Amygdala (tissue), 56 donors: ENCODE data around the gene SATB2.

Experiments used
- DNase-seq, 56 donors: peaks; one replicate each; lab custom pipeline; 2025; lab: John Stamatoyannopoulos, UW

The SATB2 gene

DNA sequence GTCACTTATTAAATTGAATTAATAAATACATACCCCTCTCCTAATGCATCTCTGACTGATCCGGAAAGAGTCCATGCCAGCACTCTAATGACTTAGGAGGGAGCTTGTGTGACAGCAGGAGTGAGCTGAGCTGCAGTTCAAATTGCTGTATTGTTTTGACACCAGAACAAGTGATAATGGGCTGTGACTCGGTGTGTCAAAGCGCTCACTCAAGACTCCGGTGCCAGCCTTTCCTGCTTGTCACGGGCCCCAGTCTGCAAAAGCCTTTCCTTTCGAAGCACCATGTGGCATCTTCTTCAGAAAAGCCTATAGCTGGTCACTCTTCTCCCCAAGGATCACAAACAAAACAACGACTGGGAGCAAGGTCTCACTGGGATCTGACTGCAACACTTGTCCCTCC is 43.3 kb downstream of the SATB2 start:
- DNase-seq, result no peak

DNA sequence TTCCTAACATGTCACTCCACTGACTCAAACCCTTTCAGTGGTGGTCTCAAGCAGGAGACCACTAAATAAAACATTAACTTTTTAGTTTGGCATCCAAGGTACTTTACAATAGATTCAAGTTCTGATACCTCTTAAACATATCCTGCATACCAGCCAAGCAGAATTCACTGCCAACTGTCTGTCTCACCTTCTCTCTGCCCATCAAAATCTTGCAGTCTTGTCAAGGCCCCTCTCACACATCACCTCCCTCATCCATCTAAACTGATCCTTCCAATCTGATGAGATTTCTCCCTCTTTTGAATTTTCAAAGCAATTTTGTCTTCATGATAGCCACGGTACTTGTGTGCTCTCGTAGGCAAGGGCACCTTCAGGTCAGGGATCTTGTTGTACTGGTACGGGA is 43.7 kb downstream of the SATB2 start:
- no peak for DNase-seq

DNA sequence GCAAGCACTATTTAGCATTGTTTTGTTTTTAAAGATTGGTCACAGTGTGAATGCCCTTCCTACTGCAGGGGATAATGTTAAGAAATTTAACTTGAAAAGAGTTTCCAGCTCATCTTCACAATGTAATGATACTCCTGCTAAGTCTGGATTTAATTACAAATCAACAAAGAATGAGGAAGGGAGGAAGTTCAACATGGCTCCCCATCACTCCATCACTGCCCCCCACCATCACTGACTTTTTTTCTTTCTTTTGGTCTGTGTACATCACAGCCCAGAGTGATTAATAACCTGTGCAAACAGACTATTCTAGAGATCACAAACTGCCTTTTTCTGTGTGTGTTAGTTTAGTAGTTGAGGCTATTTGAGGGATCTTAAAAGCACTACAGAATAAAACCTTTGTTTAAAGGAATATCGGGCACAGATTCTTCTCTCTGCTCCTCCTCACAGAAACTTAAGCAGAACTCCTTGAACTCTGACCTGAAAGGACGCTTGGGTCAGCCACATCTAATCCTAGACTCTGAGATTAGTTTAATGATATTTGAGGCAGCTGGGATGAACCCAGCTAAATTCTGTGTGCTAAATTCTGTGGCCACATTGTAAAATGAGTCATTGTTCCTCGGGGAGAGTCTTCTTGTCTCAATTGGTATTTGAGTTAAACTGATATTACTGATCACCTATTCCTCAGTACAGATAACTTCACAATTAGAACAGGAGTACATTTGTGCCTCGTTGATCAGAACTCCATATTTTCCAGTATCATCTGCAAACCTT is 47.8 kb downstream of the SATB2 start:
- DNase-seq, result no peak

DNA sequence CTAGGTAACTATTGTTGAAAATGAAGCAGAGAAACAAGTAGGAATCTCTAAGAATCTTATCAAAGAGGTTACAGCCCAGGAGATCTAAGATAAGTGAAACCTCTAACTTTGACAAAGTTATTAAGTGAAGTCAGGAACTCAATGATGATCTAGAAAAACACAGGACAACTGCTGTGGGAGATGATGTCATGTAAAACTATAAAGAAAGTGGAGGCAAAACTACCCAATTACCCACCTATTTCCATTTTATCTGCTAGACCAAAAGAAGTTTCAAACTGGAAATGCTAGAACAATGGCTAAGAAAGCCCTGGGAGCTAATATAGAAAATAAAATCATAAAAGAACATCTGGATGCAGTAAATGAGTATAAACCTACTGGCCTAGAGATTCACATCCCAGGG is 50.3 kb downstream of the SATB2 start:
- no peak for DNase-seq

DNA sequence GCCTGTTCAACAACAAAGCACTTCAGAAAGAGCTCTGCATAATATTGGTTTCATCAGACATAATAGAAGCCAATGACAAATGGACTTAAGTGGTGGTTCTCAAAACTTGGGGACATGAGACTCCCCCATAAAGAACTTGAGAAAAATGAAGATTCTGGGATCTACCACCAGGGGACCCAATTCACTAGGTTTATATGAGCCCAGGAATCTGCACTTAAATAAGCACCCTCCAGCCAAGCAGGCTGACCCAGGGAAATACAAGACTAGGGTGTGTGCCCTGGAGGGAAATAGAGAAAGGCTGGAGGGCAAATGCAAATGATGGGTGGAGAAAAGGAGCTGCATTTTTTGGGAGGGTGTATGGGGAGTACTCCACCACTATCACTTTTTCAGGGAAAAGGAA is 52.5 kb downstream of the SATB2 start:
- DNase-seq, result no peak

DNA sequence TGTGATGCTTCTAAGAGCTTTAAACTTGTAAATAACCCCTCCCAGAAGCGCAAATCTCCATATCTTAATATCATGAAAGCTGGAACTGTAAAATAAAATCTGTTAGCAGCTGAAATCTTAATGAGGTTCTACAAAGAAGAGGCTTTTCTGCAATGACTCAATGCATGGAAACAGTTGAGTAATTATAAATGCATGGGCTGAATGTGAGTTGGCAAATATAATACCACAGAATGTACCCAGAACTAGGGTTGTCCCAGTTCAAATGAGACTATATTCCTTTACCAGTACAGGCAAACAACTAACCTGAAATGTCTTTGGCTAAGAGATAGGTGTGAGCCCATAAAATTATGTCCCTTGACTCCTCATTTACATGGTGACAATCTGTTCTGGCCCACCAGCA is 52.9 kb downstream of the SATB2 start:
- no peak for DNase-seq

DNA sequence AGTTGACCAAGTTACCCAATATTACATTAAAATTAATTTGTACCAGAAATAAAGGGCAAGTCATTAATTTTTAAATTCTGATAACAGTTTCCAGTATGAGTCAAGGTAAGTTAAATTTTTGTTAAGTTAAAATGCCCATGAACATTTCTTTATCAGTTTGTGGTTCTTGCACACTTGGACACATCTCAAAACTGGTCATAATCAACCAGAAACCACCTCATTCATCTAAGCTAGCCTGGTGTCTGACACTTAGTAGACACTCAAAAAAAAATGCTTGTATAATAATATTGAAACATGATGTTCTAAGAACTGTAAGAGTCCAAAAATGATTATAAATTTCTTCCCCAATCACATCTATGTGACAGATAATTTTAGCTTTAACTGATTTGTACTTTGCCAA is 62.4 kb downstream of the SATB2 start:
- DNase-seq, result no peak

DNA sequence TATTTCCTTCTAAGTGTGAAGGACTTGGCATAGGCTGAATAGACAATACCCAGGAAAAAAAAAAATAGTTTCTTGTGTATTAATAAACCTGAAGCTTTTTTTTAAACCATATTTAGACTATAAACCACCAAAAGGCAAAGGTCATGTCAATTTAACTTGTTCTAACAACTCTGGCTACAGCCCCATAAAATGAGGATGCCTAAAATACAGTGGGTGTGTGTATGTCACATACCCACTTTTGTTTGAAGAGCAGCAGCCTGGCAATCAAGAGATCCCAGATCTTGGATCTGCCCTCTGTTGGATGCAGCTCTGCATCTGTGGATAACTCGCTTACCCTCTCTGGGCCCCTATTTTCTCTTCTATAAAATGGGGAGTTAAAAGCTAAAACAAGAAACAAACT is 65.4 kb downstream of the SATB2 start:
- no peak for DNase-seq

DNA sequence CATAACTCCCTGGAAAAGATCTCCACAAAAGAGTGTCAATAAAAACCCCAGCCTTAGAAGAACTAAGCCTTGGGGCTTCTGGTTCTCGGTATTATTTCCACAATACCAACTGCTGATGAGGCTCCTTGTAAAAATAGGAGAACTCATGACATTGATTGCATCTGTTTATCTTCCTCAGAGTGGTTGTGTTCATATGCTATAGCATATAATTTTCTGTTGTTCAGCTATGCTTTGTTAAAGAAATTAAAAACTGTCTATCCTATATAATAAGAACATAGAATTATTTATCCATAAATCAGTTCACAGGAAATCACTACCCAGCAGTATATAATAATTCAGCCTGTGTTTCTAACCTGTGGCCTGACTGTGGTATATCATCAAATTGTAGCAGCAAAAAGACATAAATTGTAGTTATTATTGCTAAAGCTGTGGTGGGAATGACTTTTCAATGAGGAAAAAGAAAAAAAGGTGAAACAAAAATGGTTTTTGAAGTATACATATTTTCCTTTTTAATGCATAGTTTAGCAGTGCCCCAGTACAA is 68.9 kb downstream of the SATB2 start:
- no peak for DNase-seq

DNA sequence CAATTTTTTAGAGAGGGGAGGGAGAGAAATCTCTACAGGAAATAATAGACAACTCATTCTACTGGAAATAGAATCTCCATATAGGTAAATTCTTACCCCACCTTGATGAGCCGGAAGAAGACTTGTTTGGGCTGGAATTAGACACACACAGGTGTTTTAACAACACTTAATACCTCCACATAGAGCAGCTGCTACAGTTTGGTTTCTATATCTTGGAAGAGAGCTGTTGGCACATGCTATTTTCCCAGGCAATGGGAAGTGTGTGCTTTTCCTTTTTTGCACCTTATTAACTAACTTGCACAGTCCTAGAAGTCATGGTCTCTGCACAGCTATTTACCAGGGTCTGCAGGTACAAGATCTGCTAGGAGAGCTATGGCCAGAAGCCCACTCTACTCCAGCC is 73.7 kb downstream of the SATB2 start:
- DNase-seq, result no peak

DNA sequence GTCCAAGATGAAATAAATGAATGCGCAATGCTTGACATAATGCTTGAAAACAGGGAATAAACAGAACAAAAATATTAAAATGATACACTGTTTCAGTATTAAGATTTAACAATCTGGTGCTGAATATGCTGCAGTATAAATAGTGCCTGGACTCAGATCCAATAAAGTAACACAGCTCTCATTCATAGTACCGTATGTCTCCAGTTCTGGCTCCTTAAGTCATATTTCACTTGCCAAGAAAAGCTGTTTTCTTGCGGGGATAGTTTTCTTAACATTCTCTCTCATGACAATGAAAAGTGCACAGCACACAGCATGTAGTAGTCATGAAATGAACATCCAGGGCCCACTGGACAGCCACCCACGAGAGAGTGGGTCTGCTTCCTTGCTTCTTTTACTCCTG is 74.7 kb downstream of the SATB2 start:
- DNase-seq, result no peak

DNA sequence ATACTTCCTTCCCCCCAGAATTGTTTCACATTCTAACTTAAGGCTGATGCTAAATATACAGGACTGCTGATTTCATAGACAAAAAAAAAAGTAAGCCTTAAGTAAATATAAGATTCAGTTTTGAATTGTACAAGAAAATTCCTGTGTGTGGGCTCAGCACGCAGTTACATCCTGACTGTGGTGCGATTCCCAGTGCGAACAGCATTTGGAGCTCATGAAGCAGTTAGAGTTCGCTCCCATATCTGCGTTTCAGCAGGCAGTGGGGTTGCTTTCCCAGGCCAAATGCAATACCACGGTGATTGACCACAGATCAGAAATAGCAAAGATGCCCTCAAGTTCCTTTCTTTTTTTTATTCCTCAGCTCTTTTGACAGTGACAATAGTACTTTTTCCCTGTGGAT is 75.6 kb downstream of the SATB2 start:
- DNase-seq, result peak in 5 of 56 donors; percentile 1 to 3 (median 3)

DNA sequence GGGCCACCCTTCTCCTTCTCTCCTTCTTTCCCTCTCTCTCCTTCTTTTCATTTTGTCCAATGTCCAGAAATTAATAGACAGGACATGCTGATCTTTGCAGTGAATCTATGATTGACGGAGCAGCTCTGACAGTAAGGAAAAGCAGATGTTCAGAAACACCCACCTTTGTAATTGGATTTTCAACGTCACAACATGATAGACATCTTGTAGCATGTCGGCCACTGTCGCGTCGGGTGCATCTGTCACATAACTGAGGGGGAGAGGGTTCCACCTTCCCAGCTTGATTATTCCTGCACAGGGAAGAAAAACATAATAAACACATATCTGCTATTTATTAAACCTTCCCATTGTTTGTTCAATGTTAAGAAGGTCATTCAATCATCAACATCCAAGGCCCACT is 76.2 kb downstream of the SATB2 start:
- DNase-seq, result no peak

DNA sequence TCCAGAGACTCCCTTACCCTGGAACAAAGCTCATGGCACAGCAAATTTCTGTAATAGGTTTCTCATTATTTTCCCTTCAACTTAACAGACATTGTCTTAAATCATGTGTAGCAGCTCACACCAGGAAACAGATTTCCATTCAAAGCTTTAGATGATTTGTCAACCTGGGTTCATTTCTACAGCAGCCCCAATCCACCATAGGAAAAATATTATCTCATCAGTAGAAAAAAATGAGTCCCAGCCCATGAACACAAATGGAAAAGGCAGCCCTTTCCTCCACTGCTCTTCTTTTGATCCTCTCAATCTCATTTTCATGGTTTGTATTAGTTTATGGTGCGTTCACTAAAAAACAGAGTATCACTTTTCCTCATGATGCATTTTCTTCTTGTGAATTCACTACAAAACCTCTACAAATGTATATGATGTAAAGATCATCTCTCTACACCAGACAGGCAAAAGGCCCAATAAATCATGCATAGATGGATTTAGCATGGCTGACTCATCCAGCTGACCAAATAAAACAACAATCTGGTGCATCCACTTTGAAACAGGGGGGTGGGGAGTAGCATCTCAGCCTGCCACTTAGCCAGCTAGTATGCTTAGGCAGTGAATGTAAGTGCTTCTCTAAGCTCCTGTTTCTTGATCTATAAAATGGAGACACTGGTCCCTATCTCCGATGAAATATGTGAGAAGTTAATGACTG is 78.6 kb downstream of the SATB2 start:
- DNase-seq, result no peak

DNA sequence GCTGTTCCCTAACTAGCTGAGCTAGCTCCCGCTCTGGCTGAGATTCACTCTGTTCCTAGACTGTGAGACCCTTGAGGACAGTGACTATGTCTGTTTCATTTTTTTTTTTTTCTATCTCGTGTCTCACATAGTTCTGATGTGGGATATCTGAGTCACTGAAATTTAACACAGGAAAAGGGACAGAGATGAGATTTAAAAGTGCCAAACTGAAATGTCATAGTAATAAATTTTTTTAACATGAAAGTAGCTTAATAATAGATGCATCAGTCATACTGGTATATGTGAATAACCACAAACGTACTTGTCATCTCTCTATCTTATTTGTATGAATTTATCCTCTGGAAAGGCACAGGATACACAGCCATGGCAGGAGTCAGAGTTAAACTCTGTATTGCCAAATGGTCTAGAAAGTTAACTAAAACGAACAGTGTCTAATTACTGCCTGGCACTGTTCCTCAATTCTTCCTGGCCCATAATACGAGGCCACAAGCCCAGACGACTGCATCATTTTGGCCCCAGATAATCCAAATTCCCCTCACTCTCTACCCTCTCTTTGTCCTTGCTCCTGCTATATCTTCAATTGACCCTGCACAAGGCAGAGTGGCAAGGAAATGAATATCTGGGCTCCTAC is 87.5 kb downstream of the SATB2 start:
- no peak for DNase-seq

DNA sequence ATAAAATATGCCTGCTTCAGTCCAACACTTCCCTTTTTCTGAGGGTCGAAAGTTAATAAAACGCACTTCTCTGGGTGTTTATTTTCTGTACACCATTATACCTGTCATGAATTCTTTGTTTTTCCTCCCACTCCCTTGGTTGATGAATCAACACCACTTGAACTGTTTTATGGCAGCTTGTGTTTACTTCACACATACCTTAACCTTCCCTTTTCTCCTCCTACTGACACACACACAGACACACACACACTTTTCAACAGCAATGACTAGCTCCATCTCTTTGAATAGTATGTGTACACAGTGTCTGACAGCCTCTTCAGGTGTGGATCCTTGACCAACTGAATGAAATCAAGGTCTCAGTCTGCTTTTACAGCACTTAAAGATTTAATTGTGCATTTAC is 91.3 kb downstream of the SATB2 start:
- DNase-seq, result no peak

DNA sequence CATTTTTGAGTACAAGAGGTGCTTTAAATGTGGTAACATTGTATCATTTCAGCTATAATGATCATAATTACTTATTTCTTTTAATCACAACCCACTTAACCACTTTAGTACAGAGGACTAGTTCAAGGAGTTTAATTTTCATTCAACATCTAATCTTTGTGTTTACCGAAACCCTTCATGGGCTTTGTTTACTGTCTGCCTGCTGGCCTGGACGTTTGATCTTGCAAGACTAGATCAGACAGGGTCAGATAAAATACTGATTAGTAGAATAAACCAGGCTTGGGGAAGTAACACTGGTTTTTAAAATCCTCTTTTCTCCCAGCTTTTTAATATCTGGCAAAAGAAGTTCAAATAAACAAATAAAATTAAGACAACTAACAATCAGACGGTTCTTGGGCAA is 93.6 kb downstream of the SATB2 start:
- DNase-seq, result no peak

DNA sequence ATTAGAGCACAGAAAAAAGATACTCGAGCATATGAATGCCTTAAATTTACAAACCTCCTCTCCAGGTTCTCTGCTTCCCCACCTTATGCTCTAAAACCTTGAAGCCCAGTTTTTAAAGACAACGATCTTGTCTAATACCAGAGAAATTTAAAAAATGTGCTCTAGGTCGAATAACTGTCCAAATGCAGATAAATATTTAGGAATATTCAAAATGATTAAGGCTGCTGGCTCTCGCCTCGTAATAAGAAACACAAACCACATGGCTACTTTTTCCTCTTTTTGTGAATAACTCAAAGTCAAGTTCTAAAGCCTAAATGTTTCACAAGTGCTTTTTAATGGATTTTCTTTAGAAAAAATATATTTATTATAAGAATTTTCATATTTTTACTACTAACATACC is 101.3 kb downstream of the SATB2 start:
- no peak for DNase-seq

DNA sequence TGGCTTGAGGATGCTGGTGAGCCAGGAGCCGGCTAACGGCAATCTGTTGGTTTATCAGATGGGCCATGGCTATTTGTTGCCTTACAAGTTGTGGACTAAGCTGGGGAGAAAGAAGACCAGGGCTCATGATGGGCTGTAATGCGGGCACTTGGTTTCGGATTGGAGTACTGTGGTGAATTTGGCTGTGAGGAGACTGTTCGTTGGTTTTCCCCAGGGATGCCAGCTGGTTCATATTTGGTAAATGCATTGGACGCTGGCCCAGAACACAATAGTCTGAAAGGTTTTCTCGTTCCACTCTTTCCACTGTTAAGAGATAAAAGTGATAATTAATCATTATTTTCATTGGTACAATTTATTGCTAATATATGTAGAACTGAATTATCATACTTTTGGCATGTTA is 108.9 kb downstream of the SATB2 start:
- DNase-seq, result no peak

DNA sequence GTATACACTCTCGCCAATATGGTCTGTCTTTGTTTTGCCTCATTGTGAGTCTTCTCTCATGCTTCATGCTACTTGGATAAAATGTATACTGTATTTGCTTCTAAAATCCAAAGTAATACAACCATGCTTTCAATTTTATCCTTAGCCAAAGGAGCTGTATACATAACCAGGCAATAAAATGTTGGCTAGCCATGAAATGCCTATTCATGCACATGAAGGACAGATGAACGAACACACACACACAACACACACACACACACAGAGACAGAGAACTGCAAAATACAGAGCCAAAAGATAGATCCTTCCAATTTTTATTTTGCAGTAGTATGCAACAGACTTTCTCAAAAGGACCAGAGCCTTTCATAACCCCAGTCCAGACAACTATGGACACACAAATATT is 113.7 kb downstream of the SATB2 start:
- DNase-seq, result no peak

DNA sequence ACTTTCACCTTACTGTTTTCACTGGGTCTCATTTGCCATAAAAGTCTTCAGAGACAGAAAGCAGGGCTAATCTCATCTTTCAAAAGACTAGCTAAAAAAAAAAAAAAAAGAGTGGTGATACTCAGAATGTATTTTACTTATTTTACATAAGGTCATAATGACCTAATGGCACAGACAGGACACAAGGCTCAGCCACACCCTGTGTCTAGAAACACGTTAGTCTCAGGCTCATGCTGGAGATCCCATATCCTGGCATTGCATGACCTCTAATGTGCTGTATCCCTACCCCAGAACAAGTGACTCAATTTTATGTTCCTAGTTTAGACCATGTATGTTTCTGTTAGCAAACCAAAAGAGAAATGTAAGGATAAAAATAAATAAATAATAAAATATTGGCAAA is 115.4 kb downstream of the SATB2 start:
- DNase-seq, result no peak

DNA sequence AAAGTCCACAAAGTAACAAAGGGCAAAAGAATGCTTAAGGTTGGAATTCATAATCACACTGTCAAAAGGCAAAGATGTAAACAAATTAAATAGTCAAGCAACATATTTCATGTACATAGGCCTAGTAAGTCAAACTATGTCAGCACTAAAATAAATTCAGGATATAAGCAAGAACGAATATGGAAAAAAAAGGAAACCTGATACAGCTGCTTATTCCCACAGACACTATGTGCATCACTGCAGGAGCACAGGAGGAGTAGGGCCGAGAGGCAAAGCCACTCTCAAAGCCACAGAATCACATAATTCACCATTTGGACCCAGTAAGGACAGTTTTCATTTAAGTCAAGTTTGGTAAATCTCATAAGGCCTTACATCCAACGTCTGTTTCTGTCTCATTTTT is 116.6 kb downstream of the SATB2 start:
- no peak for DNase-seq
